Fibroblast of mammary gland (primary cell): ENCODE measurements around the gene CEBPB.

Source experiments
- DNase-seq: peaks from one replicate; pipeline ENCODE4 v3.0.0-alpha.2; 2010; ENCODE audit warnings: low read depth
- H3K4me3 ChIP-seq: 2 replicates; pipeline ENCODE4 v1.5.1; 2011; ENCODE audit warnings: low read depth, mild to moderate bottlenecking, low read length, moderate library complexity; ENCODE audit not compliant: control insufficient read depth
- CTCF ChIP-seq: conservative IDR thresholded peaks from 2 replicates; pipeline ENCODE4 v1.5.1; 2011; ENCODE audit warnings: low read depth, low read length, inconsistent platforms; ENCODE audit not compliant: control insufficient read depth, insufficient read depth

Gene CEBPB

GRCh38 chr20:50191065-50191543, 474 bp downstream of the CEBPB start:
- H3K4me3 ChIP-seq, result peak overlapping the region; percentile 95
- peak; percentile 29 for DNase-seq
- TF ChIP-seq CTCF, result no peak

GRCh38 chr20:50191544-50192363, 1.1 kb downstream of the CEBPB start:
- no peak for TF ChIP-seq CTCF
- peak overlapping the region; percentile 95 for H3K4me3 ChIP-seq
- DNase-seq, result no peak

- DNase-seq, result peak; percentile 86
- peak overlapping the region; percentile 95 for H3K4me3 ChIP-seq
- no peak for TF ChIP-seq CTCF
Measured at GRCh38 chr20:50192364-50193198, 2.0 kb downstream of the CEBPB start.

GRCh38 chr20:50193199-50193835, 2.7 kb downstream of the CEBPB start:
- peak overlapping the region; percentile 95 for H3K4me3 ChIP-seq
- TF ChIP-seq CTCF, result no peak
- DNase-seq, result peak; percentile 49

- no peak for TF ChIP-seq CTCF
- peak; percentile 64 for DNase-seq
- peak overlapping the region; percentile 95 for H3K4me3 ChIP-seq
Measured at GRCh38 chr20:50193836-50194421, 3.3 kb downstream of the CEBPB start.

- peak overlapping the region; percentile 95 for H3K4me3 ChIP-seq
- peak; percentile 69 for DNase-seq
- no peak for TF ChIP-seq CTCF
Measured at GRCh38 chr20:50194422-50194830, 3.8 kb downstream of the CEBPB start.
